ENCODE results near the gene CD4. TPM values are rescaled to one million over a fixed set of nuclear protein-coding genes. Genes with fewer than 3 reads are reported as not detected.

The CD4 gene
- total and polyA plus RNA-seq, 10 of the 15 experiments (the other 5 are each of a cell fraction or from before 2014, with no cell fraction given) = 0.24 to 1.6 (median 0.69) TPM

DNA sequence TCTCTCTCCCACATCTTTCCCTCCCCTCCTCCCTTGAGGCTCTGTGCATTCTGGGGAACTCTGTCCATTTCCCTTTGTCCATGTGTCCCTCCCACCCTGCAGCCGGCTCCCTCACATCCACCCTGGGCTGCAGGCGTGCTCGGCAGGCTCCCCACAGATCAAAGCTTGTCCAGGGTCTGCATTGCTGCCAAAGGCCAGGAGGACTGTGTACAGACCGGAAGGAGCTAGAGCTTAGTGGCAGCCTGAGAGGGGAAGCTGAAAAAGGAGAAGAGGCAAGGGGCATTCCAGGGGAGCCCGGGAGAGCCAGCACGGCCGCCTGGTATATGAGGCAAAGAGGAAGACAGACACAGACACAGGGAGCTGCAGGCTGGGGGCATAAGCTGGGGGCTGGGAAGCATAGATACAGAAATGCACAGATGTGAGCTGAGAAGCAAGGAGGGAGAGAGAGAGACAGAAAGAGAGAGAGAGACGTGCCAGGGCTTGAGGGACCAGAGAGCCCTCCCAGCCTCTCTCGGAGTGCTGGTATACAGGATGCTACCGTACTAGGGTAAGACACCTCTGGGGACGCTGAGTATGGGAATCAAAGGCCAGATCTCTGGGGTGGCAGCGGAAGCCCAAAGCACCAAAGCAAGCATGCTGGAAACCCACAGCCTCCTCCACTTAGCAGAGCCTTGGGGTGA is 3.3 kb downstream of the CD4 start (continued):
- TF ChIP-seq FOXK2 (IDR thresholded peaks at IDR 0.05) (no peak), SRF (IDR thresholded peaks at IDR 0.05; ENCODE audit: low read depth in 2 of 2, low read length in 2 of 2) (no peak), RCOR1 (conservative IDR thresholded peaks at IDR 0.05; ENCODE audit: low read depth, low read length) (no peak), HDGF (IDR thresholded peaks at IDR 0.05) (peak; percentile 54; the same call in 1 of the 2 replicates), IRF4 (IDR thresholded peaks at IDR 0.05; ENCODE audit: low read depth, low read length) (no peak), SPI1 (IDR thresholded peaks at IDR 0.05; ENCODE audit: borderline replicate concordance, insufficient read depth, low read depth, low read length) (peak; percentile 72; the same call in 1 of the 2 replicates), PML (IDR thresholded peaks at IDR 0.05; ENCODE audit: low read length) (no peak), NBN (IDR thresholded peaks at IDR 0.05) (0 out of 2 replicates have a peak, but pooled peaks have one; percentile 26), ZZZ3 (IDR thresholded peaks at IDR 0.05; ENCODE audit: control insufficient read depth, insufficient read length, low read depth) (no peak)
- TF ChIP-seq, protein P1, sequence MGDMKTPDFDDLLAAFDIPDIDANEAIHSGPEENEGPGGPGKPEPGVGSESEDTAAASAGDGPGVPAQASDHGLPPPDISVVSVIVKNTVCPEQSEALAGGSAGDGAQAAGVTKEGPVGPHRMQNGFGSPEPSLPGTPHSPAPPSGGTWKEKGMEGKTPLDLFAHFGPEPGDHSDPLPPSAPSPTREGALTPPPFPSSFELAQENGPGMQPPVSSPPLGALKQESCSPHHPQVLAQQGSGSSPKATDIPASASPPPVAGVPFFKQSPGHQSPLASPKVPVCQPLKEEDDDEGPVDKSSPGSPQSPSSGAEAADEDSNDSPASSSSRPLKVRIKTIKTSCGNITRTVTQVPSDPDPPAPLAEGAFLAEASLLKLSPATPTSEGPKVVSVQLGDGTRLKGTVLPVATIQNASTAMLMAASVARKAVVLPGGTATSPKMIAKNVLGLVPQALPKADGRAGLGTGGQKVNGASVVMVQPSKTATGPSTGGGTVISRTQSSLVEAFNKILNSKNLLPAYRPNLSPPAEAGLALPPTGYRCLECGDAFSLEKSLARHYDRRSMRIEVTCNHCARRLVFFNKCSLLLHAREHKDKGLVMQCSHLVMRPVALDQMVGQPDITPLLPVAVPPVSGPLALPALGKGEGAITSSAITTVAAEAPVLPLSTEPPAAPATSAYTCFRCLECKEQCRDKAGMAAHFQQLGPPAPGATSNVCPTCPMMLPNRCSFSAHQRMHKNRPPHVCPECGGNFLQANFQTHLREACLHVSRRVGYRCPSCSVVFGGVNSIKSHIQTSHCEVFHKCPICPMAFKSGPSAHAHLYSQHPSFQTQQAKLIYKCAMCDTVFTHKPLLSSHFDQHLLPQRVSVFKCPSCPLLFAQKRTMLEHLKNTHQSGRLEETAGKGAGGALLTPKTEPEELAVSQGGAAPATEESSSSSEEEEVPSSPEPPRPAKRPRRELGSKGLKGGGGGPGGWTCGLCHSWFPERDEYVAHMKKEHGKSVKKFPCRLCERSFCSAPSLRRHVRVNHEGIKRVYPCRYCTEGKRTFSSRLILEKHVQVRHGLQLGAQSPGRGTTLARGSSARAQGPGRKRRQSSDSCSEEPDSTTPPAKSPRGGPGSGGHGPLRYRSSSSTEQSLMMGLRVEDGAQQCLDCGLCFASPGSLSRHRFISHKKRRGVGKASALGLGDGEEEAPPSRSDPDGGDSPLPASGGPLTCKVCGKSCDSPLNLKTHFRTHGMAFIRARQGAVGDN (IDR thresholded peaks at IDR 0.05) = peak; percentile 51; the same call in 1 of the 2 replicates
- TF ChIP-seq, protein P2, sequence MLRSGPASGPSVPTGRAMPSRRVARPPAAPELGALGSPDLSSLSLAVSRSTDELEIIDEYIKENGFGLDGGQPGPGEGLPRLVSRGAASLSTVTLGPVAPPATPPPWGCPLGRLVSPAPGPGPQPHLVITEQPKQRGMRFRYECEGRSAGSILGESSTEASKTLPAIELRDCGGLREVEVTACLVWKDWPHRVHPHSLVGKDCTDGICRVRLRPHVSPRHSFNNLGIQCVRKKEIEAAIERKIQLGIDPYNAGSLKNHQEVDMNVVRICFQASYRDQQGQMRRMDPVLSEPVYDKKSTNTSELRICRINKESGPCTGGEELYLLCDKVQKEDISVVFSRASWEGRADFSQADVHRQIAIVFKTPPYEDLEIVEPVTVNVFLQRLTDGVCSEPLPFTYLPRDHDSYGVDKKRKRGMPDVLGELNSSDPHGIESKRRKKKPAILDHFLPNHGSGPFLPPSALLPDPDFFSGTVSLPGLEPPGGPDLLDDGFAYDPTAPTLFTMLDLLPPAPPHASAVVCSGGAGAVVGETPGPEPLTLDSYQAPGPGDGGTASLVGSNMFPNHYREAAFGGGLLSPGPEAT (IDR thresholded peaks at IDR 0.05; ENCODE audit: low read depth) = 0 out of 2 replicates have a peak, but pooled peaks have one; percentile 35

Measured in GM12878 (cell line).